HG02678 (cell line): ENCODE results near the gene FLOT2.
"Not testable (repeated sequence)": the region's sequence is repeated elsewhere in the genome, so short reads cannot be mapped to it uniquely, and the experiment has no call there.

Experiments used
- ATAC-seq: cut with Tn5 transposase; IDR thresholded peaks from one replicate; pipeline ENCODE4 v1.9.1; 2021; ENCODE audit warnings: mild to moderate bottlenecking, moderate library complexity; ENCODE audit not compliant: unreplicated experiment

The FLOT2 gene

DNA sequence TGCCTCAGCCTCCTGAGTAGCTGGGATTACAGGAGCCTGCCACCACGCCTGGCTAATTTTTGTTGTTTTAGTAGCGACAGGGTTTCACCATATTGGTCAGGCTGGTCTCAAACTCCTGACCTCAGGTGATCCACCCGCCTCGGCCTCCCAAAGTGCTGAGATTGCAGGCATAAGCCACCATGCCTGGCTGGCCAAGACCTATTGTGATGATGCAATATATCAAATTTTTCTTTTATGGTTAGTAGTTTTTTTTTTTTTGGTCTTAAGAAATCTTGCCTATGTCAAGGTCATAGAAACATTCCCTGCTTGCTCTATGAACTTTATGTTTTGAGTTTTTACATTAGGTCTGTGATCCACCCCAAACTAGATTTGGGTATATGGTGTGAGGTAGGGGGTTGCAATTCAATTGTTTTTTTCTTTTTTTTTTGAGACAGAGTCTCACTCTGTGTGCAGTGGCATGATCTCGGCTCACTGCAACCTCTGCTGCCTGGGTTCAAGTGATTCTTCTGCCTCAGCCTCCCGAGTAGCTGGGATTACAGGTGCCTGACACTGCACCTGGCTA lies 20.3 kb downstream of the FLOT2 start:
- not testable (repeated sequence) for ATAC-seq

DNA sequence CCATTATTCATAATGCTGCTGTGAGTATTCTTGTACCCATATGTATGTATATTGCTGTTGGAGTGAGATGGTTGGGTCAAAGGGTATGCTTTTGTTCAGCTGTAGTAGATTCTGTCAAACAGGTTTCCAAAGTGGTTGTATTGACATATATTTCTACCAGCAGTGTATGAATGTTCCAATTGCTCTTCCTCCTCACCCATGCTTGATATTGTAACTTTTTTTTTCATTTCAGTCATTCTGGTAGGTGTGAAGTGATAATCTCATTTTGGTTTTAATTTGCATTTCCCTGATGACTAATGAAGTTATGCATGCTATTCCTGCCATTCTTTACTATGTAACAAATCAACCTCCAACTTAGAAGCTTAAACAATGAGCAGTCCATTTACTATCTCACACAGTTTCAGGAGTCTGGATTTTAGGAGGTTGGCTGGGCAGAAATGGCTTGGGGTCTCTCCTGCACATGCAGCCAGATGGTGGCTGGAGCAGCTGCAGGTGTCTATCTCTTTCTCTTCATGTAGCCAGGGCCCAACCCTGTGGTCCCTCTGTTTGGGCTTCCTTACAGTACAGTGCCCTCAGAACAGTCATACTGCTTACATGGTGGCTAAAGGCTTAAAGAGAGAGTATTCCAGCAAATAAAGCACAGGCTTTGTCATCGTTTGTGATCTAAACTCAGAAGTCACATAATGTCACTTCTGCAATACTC lies 21.5 kb downstream of the FLOT2 start:
- ATAC-seq, result no peak

DNA sequence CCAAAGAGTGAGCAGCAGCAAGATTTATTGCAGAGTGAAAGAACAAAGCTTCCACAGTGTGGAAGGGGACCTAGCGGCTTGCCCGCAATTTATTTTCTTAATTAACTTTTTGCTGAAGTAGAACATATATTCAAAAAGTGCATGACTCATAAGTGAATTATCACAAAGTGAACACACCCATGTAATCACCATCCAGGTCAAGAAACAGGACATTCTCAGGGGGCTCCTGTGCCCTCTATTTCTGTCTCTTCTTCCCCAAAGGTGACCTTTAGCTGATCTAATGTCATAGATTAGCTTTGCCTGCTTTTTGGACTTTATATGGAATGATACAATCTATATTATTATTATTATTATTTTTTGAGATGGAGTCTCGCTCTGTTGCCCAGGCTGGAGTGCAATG lies 22.8 kb downstream of the FLOT2 start:
- no peak for ATAC-seq

DNA sequence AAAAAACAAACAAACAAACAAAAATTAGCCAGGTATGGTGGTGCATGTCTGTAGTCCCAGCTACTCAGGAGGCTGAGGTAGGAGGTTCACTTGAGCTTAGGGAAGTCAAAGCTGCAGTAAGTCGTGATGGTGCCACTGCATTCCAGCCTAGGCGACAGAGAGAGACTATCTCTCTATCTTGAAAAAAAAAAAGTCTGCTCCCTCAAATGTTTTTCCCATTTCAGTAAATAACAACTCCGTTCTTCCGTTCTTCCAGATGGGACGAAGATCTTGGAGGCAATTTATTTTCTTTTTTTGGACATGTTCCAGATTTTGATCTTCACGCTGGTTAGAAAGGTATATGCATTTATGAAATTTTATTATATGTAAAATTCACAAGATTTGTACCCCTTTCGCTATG lies 23.7 kb downstream of the FLOT2 start:
- ATAC-seq, result no peak

DNA sequence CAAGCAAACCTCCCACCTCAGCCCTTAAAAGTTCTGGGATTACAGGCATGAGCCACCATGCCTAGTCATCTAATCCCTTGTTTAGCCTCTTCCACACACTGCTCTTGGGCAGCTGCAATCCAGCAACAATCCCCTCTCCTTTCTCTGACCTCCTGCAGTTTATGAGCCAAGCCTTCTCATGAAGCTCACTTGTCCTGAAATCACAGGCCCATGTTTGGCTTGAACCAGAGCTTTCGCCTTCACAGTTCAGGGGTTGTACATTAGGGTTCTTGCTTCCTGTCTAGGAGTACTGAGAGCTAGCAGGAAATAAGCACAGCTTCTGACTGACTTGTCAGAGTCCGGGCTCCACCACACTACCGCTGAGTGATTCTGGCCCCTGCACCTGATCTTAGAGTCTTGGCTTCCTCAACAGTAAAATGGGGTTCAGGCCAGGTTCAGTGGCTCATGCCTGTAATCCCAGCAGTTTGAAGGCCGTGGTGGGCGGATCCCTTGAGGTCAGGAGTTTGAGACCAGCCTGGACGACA lies 26.4 kb downstream of the FLOT2 start:
- peak; percentile 90 for ATAC-seq

DNA sequence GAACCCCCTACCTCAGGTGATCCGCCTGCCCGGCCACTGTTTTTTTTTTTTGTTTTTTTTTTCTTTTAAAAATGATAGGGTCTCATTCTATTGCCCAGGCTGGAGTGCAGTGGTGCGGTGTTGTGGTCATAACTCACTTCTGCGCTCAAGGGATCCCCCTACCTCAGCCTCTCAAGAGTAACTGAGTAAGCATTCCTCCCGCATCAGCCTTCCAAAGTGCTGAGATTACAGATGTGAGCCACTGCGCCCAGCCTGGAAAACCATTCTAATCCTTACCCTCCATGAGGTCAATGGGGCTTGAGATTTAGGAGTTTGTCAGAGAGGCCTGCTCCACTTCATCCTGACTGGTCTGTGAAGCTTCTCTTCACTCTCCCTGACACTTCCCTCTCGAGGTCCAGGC lies 30.3 kb downstream of the FLOT2 start:
- ATAC-seq, result no peak

DNA sequence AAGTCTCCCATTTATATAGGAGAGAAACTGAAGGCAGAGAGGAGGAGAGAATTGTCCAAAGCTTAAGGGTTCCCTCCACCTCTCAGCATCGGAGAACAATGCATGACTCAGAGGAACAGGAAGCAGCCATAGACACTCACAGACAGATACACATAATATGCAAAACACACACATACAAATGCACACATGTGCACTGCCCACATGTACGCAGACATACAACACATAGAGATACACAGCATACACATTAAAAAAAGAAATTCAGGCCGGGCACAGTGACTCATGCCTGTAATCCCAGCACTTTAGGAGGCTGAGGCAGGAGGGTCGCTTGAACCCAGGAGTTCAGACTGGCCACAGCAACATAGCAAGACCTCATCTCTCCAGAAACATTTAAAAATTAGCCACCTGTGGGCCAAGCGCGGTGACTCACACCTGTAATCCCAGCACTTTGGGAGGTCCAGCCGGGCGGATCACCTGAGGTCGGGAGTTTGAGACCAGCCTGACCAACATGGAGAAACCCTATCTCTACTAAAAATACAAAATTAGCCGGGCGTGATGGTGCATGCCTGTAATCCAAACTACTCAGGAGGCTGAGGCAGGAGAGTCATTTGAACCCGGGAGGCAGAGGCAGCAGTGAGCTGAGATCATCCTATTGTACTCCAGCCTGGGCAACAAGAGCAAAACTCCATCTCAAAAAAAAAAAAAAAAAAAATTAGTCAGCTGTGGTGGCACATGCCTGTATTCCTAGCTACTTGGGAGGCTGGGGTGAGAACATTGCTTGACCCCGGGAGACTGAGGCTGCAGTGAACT lies 31.4 kb downstream of the FLOT2 start:
- no peak for ATAC-seq

DNA sequence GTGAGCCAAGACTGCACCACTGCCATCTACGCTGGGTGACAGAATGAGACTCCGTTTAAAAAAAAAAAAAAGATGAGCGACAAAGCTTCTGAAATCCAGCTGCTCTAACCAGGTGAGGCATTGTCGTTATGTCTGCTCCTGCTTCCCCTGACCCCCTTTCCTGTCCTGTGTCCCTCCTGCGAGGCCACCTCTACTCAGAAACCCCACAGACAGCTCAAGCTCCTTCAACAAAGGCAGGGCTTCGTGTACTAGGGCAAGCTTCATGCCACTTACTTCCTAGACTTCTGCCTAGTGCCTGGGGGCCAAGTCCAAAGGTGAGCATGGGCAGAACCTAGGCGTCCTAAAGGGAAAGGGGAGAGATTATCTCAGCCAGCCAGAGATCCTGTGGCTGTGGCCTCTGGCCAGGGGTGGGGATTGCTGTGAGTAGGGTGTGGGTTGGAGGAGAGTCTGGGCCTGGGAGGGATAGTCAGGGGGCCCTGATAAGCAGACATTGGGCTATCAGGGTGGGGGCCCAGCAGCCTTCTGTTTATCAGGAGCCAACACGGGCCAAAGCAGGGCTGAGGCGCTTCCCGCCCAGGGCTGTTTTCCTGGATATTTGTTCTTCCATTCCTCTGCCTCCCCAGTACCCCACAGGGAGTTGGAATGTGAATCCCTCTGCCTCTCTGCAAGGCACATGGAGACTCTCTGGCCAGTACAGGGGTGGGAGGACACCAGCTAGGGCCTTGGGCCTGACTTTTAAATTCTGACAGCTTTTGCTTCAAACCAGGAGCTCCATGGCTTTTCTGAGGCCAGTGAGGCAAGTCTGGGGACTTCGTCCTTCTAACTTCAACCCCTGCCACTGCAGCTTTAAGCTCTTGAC lies 32.3 kb downstream of the FLOT2 start:
- no peak for ATAC-seq

DNA sequence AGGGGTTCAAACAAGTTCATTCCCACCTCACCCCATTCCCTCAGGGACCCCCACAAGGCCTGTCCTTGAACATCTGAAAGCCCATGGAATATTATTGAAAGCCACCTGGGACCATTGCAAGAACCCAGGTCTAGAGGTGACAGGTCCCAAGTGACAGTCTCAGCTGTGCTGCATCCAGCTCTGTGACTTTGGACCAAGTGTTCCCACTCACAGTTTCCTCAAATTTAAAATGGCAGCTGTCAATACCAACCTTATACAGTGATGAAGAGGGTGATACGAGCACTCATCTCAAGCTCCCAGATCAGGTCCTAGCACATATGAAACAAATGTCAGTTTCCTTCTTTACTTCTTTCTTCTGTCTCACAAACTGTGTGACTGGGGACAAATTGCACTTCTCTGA lies 33.6 kb downstream of the FLOT2 start:
- no peak for ATAC-seq

DNA sequence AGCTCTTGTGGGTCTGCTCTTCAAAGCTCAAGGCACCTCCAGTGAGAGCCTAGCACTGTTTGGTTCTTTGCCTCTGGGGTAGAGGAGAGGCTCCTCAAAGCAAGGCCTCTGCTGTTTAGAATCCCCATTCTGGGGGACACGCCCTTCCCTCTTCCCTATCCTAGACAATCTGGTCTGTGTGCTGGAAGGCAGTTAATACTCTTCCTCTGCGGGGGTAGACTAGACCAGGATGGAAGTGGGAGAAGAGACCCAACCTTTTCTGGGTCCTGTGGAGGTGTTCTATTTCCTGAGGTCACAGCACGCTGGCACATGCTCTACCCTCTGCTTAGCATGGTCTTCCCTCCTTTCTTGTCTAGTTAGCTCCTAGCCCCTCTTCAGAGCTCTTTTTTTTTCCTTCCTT lies 35.0 kb downstream of the FLOT2 start:
- no peak for ATAC-seq

DNA sequence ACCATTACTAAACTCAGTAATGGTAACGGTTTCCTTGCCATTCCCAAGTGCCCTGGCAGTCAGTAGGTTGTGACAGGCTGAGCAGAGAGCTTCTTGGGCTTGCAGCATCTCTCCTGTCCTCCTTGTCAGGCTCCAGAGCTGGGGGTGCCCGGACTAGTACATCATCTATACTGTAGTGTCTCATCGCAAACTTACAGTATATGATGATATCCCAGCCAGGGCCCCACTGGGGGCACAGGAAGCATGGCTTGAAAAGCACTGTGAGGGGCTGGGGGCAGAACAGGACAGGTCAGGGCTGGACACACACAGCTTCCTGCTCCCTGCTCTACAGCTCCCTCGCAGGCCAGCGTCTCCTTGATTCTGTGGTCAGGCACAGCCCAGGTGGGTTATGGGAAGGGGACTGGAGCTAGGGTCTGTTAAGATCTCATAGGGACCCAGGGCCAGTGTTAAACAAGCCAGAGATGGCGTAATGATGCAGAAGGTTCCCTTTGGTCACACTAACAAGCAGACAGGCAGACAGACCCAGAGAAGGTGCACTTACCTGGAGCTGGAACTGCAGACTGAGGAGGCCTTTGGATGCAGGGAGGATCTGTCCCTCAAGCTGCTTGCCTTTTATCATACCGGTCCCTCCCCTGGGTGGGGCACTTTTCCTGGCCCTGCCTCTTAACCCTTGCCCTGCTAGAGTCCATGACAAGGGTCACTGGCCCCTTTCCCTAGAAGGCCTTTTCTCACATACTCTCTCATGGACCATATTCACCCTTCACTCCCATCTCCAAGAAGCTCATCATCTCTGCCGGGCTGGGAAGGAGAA lies 35.9 kb downstream of the FLOT2 start:
- no peak for ATAC-seq

DNA sequence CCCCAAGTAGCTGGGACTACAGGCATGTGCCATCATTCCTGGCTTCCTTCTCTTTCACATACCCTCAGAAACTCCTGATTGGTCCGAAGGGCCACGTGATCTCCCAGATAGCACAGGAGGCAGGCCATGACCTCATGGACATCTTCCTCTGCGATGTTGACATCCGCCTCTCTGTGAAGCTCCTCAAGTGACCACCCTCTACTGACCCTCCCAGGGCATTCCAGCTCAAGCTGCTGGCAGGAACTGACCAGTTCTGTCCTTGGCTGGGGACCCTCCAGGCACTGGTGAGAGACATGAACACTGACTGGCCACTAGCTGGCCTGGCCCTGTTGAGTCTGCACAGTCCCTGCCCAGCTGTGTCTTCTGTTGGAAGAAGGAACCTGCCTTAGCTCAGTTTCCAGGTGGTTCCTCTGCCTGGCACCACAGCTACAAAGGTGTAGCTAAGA lies 37.1 kb downstream of the FLOT2 start:
- no peak for ATAC-seq

DNA sequence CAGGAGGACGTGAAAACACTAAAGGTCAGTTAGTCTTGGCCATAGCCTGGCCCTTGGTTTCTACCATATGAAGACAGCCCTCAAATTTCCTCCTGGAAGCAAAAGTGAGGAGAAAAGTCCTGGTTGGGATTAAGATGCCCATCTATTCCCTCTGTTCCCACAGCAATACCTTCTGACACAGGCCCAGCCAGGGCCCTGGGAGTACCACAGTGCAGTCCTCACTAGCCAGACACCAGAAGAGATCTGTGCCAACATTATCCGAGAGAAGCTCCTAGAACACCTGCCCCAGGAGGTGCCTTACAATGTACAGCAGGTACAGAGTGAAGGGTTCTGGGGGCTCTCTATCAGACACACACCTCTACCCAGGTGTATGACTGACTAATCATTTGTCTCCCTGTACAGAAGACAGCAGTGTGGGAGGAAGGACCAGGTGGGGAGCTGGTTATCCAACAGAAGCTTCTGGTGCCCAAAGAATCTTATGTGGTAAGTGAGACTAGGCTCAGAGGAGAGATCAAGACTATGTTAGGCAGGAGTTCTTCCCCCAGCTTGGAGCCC lies 38.7 kb downstream of the FLOT2 start:
- ATAC-seq, result no peak

DNA sequence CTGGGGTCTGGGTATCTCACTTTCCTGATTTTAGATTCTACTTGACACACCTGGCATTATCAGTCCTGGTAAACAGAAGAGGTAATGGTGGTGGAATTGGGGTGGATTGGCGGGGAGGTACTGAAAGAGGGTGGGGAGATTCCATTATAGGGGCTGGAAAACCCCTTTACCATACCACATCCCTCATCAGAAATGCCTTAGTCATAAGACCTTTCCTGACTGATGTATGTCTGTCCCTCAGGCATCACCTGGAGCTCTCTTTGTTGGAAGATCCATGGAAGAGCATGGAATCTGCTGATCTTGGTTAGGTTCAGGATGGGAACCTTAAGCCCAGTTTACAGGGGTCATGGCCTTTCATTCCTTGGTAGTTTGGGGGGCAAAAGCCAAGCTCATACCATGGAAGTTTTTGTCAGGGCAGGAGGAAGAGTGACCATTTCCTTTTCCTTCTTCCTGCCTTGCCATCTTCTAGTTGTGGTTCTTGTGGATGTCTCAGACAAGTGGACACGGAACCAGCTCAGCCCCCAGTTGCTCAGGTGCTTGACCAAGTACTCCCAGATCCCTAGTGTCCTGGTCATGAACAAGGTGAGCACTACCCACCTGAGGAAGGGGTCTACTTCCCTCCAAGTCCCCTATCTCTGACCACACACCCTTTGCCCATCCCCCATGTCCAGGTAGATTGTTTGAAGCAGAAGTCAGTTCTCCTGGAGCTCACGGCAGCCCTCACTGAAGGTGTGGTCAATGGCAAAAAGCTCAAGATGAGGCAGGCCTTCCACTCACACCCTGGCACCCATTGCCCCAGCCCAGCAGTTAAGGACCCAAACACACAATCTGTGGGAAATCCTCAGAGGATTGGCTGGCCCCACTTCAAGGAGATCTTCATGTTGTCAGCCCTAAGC lies 39.4 kb downstream of the FLOT2 start:
- ATAC-seq, result no peak

DNA sequence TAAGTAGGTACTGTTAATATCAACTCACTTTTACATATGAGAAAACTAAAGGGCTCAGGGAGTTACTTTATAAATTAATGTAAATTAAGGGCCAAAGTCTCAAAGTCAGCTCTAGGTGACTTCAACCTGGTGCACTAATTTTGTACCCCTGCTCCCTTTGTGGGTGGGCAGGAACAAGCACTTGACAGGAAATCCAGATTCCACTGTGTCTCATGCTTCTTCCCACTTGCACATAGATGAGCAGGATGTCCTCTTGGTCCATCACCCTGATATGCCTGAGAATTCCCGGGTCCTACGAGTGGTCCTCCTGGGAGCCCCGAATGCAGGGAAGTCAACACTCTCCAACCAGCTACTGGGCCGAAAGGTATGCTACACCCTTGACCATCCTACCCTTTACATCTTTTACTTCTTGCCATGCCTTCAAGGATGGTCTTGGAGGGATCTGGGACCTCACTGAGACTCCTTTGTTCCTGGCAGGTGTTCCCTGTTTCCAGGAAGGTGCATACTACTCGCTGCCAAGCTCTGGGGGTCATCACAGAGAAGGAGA lies 41.4 kb downstream of the FLOT2 start:
- no peak for ATAC-seq

DNA sequence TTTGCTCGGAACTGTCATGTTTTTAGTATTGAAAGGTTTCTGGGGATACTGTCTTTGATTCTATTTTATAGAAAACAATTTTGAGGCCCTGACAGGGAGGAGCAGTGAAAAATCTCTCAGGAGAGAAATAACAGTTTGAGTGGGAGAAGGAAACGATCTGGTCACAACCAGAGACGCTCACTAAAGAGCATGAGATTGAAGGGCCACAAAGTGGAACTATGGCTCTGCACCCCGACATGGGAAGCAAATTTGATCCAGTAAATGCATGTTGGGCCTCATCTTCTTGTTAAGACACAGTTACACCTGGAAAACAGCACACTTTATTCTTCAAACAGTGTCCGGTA lies 42.2 kb downstream of the FLOT2 start:
- no peak for ATAC-seq

DNA sequence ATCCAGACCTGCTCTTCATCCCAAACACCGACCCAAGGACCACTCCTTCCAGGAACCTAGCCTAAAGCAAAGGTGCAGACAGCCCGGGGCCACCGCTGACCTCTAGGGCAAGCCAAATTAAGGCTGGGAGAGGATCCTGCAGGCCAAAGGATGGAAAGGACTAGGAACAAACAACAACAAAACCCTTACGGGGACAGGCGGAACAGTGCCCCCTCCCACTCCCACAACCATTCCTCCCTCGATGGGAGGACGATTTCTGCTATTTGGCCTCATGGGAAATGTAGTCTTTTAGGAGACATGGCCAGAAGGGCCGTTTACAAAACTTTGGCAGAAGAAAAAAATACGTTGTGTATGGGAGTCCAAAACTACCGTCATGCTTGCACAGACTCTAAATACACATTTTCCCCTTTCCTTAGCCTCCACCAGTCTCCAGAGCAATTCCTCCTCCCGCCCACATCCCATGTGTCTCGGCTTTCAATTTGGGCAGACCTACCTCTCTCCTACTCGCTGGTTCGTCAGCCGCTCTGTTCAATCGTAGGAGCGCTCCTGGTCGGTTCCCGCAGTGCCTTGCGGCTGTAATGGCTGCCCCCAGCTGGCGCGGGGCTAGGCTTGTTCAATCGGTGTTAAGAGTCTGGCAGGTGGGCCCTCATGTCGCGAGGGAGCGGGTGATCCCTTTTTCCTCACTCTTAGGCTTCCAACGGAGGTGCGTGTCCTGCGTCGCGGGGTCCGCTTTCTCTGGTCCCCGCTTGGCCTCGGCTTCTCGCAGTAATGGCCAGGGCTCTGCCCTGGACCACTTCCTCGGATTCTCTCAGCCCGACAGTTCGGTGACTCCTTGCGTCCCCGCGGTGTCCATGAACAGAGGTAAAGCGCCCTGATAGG lies 42.8 kb downstream of the FLOT2 start, which contains the start of gene ERAL1:
Gene ERAL1 (plus strand): TSS at position 560 of the 879 bp plus-strand sequence. CDS start 19 bp downstream, at position 579.
- ATAC-seq, result peak; percentile 97
